GM12892 (cell line): Measurements from ENCODE around the gene HDX.
"Not testable (repeated sequence)": the region's sequence is repeated elsewhere in the genome, so short reads cannot be mapped to it uniquely, and the experiment has no call there.

Source experiments
- POLR2A ChIP-seq: IDR thresholded peaks from 2 replicates; pipeline ENCODE4 v1.6.1; 2011; ENCODE audit warnings: low read depth, low read length, control low read depth
- POLR2AphosphoS5 ChIP-seq: IDR thresholded peaks from 2 replicates; pipeline ENCODE4 v1.6.1; 2011; ENCODE audit warnings: low read depth, low read length, control low read depth
- TAF1 ChIP-seq: IDR thresholded peaks from 2 replicates; pipeline ENCODE4 v1.6.1; 2011; ENCODE audit warnings: low read depth, mild to moderate bottlenecking, control low read depth, low read length, borderline replicate concordance

DNA sequence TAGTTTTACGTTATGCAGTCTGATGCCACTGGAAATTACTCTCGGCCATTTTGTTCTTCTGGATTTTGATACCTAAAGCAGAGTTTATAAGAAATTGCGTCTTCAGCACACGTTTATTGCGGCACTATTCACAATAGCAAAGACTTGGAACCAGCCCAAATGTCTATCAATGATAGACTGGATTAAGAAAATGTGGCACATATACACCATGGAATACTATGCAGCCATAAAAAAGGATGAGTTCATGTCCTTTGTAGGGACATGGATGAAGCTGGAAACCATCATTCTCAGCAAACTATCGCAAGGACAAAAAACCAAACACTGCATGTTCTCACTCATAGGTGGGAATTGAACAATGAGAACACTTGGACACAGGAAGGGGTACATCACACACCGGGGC is 35.4 kb upstream of the HDX start:
- not testable (repeated sequence) for TF ChIP-seq POLR2A, POLR2AphosphoS5, TAF1
